Omental fat pad (tissue), 4 donors: ENCODE measurements around the gene ACSS1. TPM values are rescaled to one million over a fixed set of nuclear protein-coding genes. Genes with fewer than 3 reads are reported as not detected.

Source experiments
- ATAC-seq: fragments of 150-250 bp; one replicate; pipeline ENCODE4 v1.9.1; 2016; ENCODE audit warnings: mild to moderate bottlenecking, moderate library complexity; ENCODE audit not compliant: low FRiP score
- DNase-seq: peaks from one replicate; pipeline ENCODE4 v3.0.0-alpha.2; 2019; ENCODE audit warnings: low spot score
- CTCF ChIP-seq, 3 donors: fragments of 450-650 bp; IDR thresholded peaks; one replicate each; pipeline ENCODE4 v1.5.1; 2016 to 2017; ENCODE audit warnings: antibody characterized with exemption in 3 of 3, mild to moderate bottlenecking in 3 of 3, moderate library complexity in 2 of 3
- total RNA-seq, 4 donors: library from RNA; depleted of rRNA; stranded (reverse); fragments of >200 nt; gene quantifications; one replicate each; pipeline ENCODE4 v1.1.0, GENCODE V29; 2016

The ACSS1 gene
- total RNA-seq, 4 donors from 2014 or later: 15.9 to 45.4 (median 19.0) TPM

DNA sequence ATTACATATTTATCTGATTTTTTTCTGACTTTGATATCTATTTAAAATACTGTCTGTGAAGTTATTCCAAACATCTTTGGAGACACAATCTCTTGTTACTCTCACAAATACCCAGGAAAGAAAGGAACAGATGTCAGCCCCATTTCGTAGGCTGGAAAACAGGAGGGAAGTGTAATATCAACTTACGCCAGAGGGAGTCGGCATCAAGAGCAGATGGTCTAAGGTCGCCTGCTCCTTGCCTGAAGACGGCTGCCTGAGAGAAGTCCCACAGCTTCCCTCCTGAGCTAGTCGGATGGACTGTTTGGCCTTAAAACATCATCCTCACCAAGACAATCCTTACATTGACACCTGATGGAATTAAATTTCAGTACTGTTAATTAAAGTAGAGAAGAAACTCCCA is 95.4 kb downstream of the ACSS1 start:
- no peak for DNase-seq
- no peak for ATAC-seq
- no peak for TF ChIP-seq CTCF (IDR thresholded peaks at IDR 0.05)

- DNase-seq (no peak), ATAC-seq (no peak)
- no peak for TF ChIP-seq CTCF (IDR thresholded peaks at IDR 0.05)
Observed at GRCh38 chr20:24962182-24962492, 95.8 kb downstream of the ACSS1 start.

GRCh38 chr20:24961384-24962181 is 96.4 kb downstream of the ACSS1 start:
- no peak for TF ChIP-seq CTCF (IDR thresholded peaks at IDR 0.05)

DNA sequence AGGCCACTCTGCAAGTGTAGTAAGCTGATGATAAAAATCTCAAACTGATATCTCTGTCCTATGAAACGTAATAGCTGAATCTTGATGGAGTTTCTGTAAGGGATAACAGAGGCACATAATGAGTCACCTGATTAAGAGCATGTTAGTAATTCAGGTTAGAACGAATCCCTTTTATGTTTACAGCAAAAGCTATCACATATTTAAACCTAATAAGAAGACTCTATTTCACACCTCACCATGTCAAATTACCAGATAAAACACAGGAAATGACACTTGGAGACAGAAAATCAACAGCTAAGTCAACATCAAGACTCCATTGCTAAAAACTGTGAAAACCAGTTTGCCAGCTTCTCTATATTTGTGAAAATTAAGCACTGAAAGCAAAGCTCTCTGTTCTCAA is 97.1 kb downstream of the ACSS1 start:
- DNase-seq: no peak
- no peak for TF ChIP-seq CTCF (IDR thresholded peaks at IDR 0.05)
- no peak for ATAC-seq

More at GRCh38 chr20:24961384-24962181, 96.4 kb downstream of the ACSS1 start:
- ATAC-seq: no peak
- no peak for DNase-seq

- ATAC-seq: no peak
- no peak for DNase-seq
- TF ChIP-seq CTCF (IDR thresholded peaks at IDR 0.05): no peak
Observed at GRCh38 chr20:24960302-24960801, 97.6 kb downstream of the ACSS1 start.

- DNase-seq (no peak), ATAC-seq (no peak)
- TF ChIP-seq CTCF (IDR thresholded peaks at IDR 0.05): no peak
Observed at GRCh38 chr20:24959591-24960301, 98.2 kb downstream of the ACSS1 start.
